ENCODE results near the gene CHAF1B. TPM values are rescaled to one million over a fixed set of nuclear protein-coding genes. Genes with fewer than 3 reads are reported as not detected.
A peak's percentile ranks its signal among the peaks of the same experiment; 100 is the strongest.

The CHAF1B gene
- total and polyA plus RNA-seq, 8 donors: 1.5 to 4.6 (median 3.1) TPM

DNA sequence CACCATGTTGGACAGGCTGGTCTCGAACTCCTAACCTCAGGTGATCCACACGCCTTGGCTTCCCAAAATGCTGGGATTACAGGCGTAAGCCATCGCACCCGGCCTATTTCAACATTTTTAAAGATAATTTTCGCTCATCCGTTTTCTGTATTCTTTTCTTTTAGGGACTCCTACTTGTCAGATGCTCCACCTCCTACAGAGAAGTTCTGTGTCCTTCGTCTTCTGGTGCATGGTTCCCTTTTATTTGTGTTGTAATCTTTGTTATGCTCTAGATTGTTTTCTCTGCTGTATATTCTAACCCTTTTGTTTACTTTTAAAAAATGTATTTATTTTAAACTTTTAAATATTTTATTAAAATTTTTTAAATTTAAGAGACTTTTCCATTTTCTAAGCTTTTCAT lies 66.3 kb downstream of the CHAF1B start:
- no peak overlapping the region for H3K27ac ChIP-seq
- DNase-seq (no peak), ATAC-seq (no peak), FAIRE-seq (no peak)
- 90 to 93% methylated on average over 8 of the region's 8 CpGs for WGBS, 2 donors
- peaks cover 0 to 8% (median 7%) of the 10 kb centered on the region in 3 donors for H3K4me1 ChIP-seq
- TF ChIP-seq CTCF (IDR thresholded peaks at IDR 0.05): no peak
- intact Hi-C loops (cut with DNase I): no loop called here
- no peaks in the 10 kb centered on the region for H3K36me3 ChIP-seq
- H3K9me3 ChIP-seq: no peaks in the 10 kb centered on the region
- H3K27me3 ChIP-seq: no peaks in the 10 kb centered on the region
- H3K4me3 ChIP-seq: no peak overlapping the region

DNA sequence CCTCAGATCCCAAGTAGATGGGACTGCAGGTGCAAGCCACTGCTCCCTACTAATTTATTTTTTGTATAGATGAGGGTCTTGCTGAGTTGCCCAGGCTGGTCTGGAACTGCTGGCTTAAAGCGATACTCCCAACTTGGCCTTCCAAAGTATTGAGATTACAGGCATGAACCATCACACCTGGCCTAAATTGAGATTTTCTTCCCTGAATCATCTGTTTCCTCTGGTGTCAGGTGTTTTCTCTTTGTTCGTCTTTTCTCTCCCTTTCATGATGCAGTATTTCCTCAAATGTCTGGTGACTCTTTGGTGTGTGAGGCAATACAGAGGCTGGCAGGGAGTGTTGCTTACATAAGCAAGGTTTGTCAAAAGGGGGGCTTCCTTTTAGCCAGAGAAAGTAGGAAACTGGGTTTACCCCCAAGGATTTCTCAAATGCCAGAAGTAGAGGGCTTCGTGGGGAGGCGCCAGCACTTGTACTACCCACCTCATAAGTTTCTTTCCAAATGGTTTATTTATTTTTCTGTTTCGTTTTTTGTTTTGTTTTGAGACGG lies 67.2 kb downstream of the CHAF1B start:
- Histone ChIP-seq H3K4me1 (peaks cover 0 to 8% (median 7%) of the 10 kb centered on the region in 3 donors), H3K36me3 (no peaks in the 10 kb centered on the region), H3K9me3 (no peaks in the 10 kb centered on the region), H3K27me3 (no peaks in the 10 kb centered on the region), H3K27ac (no peak overlapping the region), H3K4me3 (no peak overlapping the region)
- intact Hi-C loops (cut with DNase I): no loop called here
- no peak for ATAC-seq
- FAIRE-seq: no peak
- 61 to 83% methylated on average over 6 of the region's 6 CpGs for WGBS, 2 donors
- DNase-seq: no peak
- no peak for TF ChIP-seq CTCF (IDR thresholded peaks at IDR 0.05)

- Histone ChIP-seq H3K4me1 (peaks cover 0 to 8% (median 7%) of the 10 kb centered on the region in 3 donors), H3K9me3 (no peaks in the 10 kb centered on the region), H3K4me3 (no peak overlapping the region), H3K36me3 (no peaks in the 10 kb centered on the region), H3K27ac (peak overlapping the region in 3 of 4 donors; percentile 63 to 78 (median 72)), H3K27me3 (no peaks in the 10 kb centered on the region)
- intact Hi-C loops (cut with DNase I): no loop called here
- FAIRE-seq (no peak), DNase-seq (peak in 2 of 6 donors; percentile 42 to 49), ATAC-seq (peak; percentile 69 to 85 (median 78))
- TF ChIP-seq CTCF (IDR thresholded peaks at IDR 0.05): no peak
- WGBS, 2 donors: 9% methylated on average over 4 of the region's 4 CpGs
These were observed 68.9 kb downstream of the CHAF1B start for GRCh38 chr21:36454093-36454531.

DNA sequence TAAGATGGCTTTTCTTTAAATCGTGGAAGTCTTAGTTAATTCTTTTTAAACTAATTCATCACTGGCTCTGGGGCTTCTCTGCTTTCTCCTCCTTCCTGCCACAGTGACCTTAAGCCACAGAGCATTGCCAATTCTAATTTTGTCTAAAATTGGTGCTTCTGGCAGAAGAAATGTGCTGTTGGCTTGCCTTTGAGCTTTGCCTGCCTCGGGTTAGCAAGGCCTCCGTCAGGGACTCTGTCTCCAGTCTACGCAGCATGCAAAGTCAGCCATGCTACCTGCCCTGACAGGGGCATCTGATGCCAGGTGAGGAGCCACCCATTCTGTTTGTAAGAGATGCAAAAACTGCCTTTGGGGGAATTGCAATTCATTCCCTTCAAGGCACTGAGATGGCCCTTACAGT lies 69.5 kb downstream of the CHAF1B start:
- 58 to 62% methylated on average over 4 of the region's 4 CpGs for WGBS, 2 donors
- ATAC-seq (no peak), DNase-seq (no peak), FAIRE-seq (no peak)
- H3K9me3 ChIP-seq: no peaks in the 10 kb centered on the region
- H3K36me3 ChIP-seq: no peaks in the 10 kb centered on the region
- TF ChIP-seq CTCF (IDR thresholded peaks at IDR 0.05): no peak
- H3K27ac ChIP-seq: peak overlapping the region in 2 of 4 donors; percentile 72 to 78
- H3K4me1 ChIP-seq: peaks cover 0 to 8% (median 7%) of the 10 kb centered on the region in 3 donors
- intact Hi-C loops (cut with DNase I): no loop called here
- no peak overlapping the region for H3K4me3 ChIP-seq
- no peaks in the 10 kb centered on the region for H3K27me3 ChIP-seq

GRCh38 chr21:36456729-36457414 lies 71.7 kb downstream of the CHAF1B start:
- Histone ChIP-seq H3K27ac (no peak overlapping the region), H3K9me3 (no peaks in the 10 kb centered on the region), H3K4me3 (no peak overlapping the region), H3K27me3 (no peaks in the 10 kb centered on the region), H3K36me3 (no peaks in the 10 kb centered on the region), H3K4me1 (peaks cover 0 to 8% (median 7%) of the 10 kb centered on the region in 3 donors)
- 69 to 71% methylated on average over 7 of the region's 7 CpGs for WGBS, 2 donors
- no peak for FAIRE-seq
- no peak for DNase-seq
- intact Hi-C loops (cut with DNase I): no loop called here
- TF ChIP-seq CTCF (IDR thresholded peaks at IDR 0.05): no peak
- no peak for ATAC-seq
